Endothelial cell of umbilical vein (primary cell): ENCODE measurements around the gene TMEM164. TPM values are rescaled to one million over a fixed set of nuclear protein-coding genes. Genes with fewer than 3 reads are reported as not detected.

Experiments used
- BruUV-seq: library from RNA; stranded (reverse); fragments of 400-500 nt; replicated peaks from 2 replicates; lab custom pipeline; 2021; lab: Mats Ljungman, UMichigan
- CTCF ChIA-PET: fragments of 300-600, 350-600 bp; sonication (Branson Sonifier 250); formaldehyde crosslinking; loops from one replicate; lab custom pipeline; 2021; ENCODE audit warnings: antibody characterized with exemption, inconsistent platforms; lab: Charles Lee
- POLR2A ChIA-PET: fragments of 300-600, 350-600 bp; sonication (Branson Sonifier 250); formaldehyde crosslinking; loops from one replicate; lab custom pipeline; 2021; ENCODE audit warnings: antibody characterized with exemption, inconsistent platforms; lab: Charles Lee
- DNase-seq: peaks from one replicate; pipeline ENCODE4 v3.0.0-alpha.2; 2011; ENCODE audit warnings: low read depth, low spot score
- FAIRE-seq: peaks from 2 replicates; lab custom pipeline; 2011; peaks lifted over from hg19 to GRCh38; lab: Jason Lieb, UNC
- H2AFZ ChIP-seq: 2 replicates; pipeline ENCODE4 v1.6.0; 2012; ENCODE audit warnings: low read depth, low read length, control low read depth, inconsistent platforms
- H3K27ac ChIP-seq: 2 replicates; pipeline ENCODE4 v1.5.1; 2011; ENCODE audit warnings: low read depth, mild to moderate bottlenecking, control low read depth, low read length, moderate library complexity; ENCODE audit not compliant: insufficient read depth
- H3K27me3 ChIP-seq, 2 experiments: 2 replicates each; pipeline versions ENCODE4 v1.6.0 to v1.6.1; 2011; ENCODE audit warnings: low read length in 2 of 2, mixed read lengths in 1 of 2; ENCODE audit not compliant: control insufficient read depth in 2 of 2, insufficient read depth in 2 of 2
- H3K36me3 ChIP-seq, 2 experiments: 2 replicates in 1 of 2; 3 replicates in 1 of 2; pipeline ENCODE4 v1.5.1; 2011; ENCODE audit warnings: low read length in 2 of 2, mild to moderate bottlenecking in 1 of 2, moderate library complexity in 1 of 2; ENCODE audit not compliant: control insufficient read depth in 2 of 2, insufficient read depth in 2 of 2; ENCODE audit errors: extremely low read depth in 1 of 2
- H3K4me1 ChIP-seq: 3 replicates; pipeline ENCODE4 v1.5.1; 2011; ENCODE audit warnings: mild to moderate bottlenecking, low read length; ENCODE audit not compliant: control insufficient read depth, insufficient read depth; ENCODE audit errors: extremely low read depth
- H3K4me2 ChIP-seq: 2 replicates; pipeline ENCODE4 v1.6.1; 2011; ENCODE audit warnings: low read length, control low read depth, mixed read lengths; ENCODE audit not compliant: insufficient read depth
- H3K4me3 ChIP-seq, 3 experiments: fragments of 200-600 bp in 1 of 3; sonication (generic), shearing (Covaris generic) in 1 of 3; replicated peaks in 1 of 3; 2 replicates each; pipeline ENCODE4 v1.5.1; 2011 to 2016; ENCODE audit warnings: control low read depth in 3 of 3, low read length in 3 of 3, mild to moderate bottlenecking in 2 of 3, inconsistent platforms in 1 of 3, low read depth in 1 of 3, moderate library complexity in 1 of 3; ENCODE audit not compliant: insufficient read depth in 1 of 3
- H3K79me2 ChIP-seq: 2 replicates; pipeline ENCODE4 v1.6.0; 2012; ENCODE audit warnings: low read length, inconsistent platforms; ENCODE audit not compliant: control insufficient read depth, insufficient read depth
- H3K9ac ChIP-seq: replicated peaks from 2 replicates; pipeline ENCODE3; 2011; ENCODE audit warnings: low read length, control low read depth; ENCODE audit not compliant: insufficient read depth; ENCODE audit errors: extremely low read depth
- H3K9me1 ChIP-seq: replicated peaks from 3 replicates; pipeline ENCODE4 v1.6.0; 2011; ENCODE audit warnings: mild to moderate bottlenecking, low read length; ENCODE audit not compliant: control insufficient read depth, insufficient read depth; ENCODE audit errors: extremely low read depth
- H3K9me3 ChIP-seq: replicated peaks from 2 replicates; pipeline ENCODE4 v1.5.1; 2012; ENCODE audit warnings: low read length, inconsistent platforms; ENCODE audit not compliant: control insufficient read depth, insufficient read depth
- H4K20me1 ChIP-seq: replicated peaks from 2 replicates; pipeline ENCODE3; 2011; ENCODE audit warnings: mild to moderate bottlenecking, low read length; ENCODE audit not compliant: control insufficient read depth, insufficient read depth; ENCODE audit errors: extremely low read depth
- CTCF ChIP-seq, 2 donors: IDR thresholded peaks; 1 replicate in 1 of 2; 2 replicates in 1 of 2; pipeline ENCODE4 v1.5.1; 2011; ENCODE audit warnings: low read length in 2 of 2, mild to moderate bottlenecking in 2 of 2, moderate library complexity in 2 of 2, control low read depth in 1 of 2, inconsistent platforms in 1 of 2, low read depth in 1 of 2; ENCODE audit not compliant: insufficient read depth in 1 of 2; ENCODE audit errors: extremely low read depth in 1 of 2
- EZH2 ChIP-seq: IDR thresholded peaks from 2 replicates; pipeline ENCODE4 v1.6.1; 2012; ENCODE audit warnings: borderline replicate concordance, low read depth, mild to moderate bottlenecking, moderate library complexity, low read length, inconsistent platforms; ENCODE audit not compliant: severe bottlenecking
- FOS ChIP-seq: IDR thresholded peaks from 2 replicates; pipeline ENCODE4 v1.6.1; 2011; ENCODE audit warnings: mild to moderate bottlenecking, low read length, moderate library complexity, borderline replicate concordance; ENCODE audit not compliant: insufficient read depth
- GATA2 ChIP-seq: IDR thresholded peaks from 2 replicates; pipeline ENCODE4 v1.7.0; 2011; ENCODE audit warnings: low read depth, mild to moderate bottlenecking, moderate library complexity, mixed read lengths, low read length; ENCODE audit not compliant: insufficient read length, insufficient read depth
- JUN ChIP-seq: IDR thresholded peaks from 2 replicates; pipeline ENCODE4 v1.6.1; 2011; ENCODE audit warnings: borderline replicate concordance, low read depth; ENCODE audit not compliant: insufficient read length, insufficient read depth
- MAX ChIP-seq: IDR thresholded peaks from 2 replicates; pipeline ENCODE4 v1.6.1; 2011; ENCODE audit not compliant: insufficient read depth, insufficient read length
- MYC ChIP-seq: IDR thresholded peaks from one replicate; pipeline ENCODE4 v1.6.1; 2011; ENCODE audit warnings: mild to moderate bottlenecking, low read depth, low read length
- POLR2A ChIP-seq: IDR thresholded peaks from 2 replicates; pipeline ENCODE4 v1.6.1; 2012; ENCODE audit warnings: low read depth, mild to moderate bottlenecking, control low read depth, low read length
- POLR2AphosphoS5 ChIP-seq: IDR thresholded peaks from 2 replicates; pipeline ENCODE4 v1.6.1; 2012; ENCODE audit warnings: low read depth, mild to moderate bottlenecking, control low read depth, low read length, moderate library complexity; ENCODE audit not compliant: insufficient read depth
- dilution Hi-C: fragments of 300-500 bp; cut with MboI; formaldehyde crosslinking; loops from one replicate; pipeline ENCODE4 v1.15.0; 2019; ENCODE audit warnings: low sequenced_read_pairs; ENCODE audit not compliant: extremely low pct_ligation_motif_present
- intact Hi-C: fragments of 100-400 bp; cut with micrococcal nuclease; formaldehyde crosslinking; loops from one replicate; pipeline ENCODE4 v1.10.0; 2022
- polyA plus RNA-seq, 4 experiments: library from polyadenylated mRNA; depleted of rRNA in 3 of 4; stranded (reverse) in 3 of 4; unstranded in 1 of 4; fragments of >200 nt; gene quantifications; 2 replicates each; pipeline versions ENCODE4 v1.2.1 to v1.2.3, GENCODE V29; 2011 to 2012; ENCODE audit warnings: missing spikeins in 1 of 4
- total RNA-seq: library from RNA; stranded (reverse); gene quantifications from 2 replicates; pipeline ENCODE4 v1.2.3, GENCODE V29; 2021

TMEM164 gene
- total and polyA plus RNA-seq, 2 donors (not counting 3 experiments of a cell fraction or from before 2014, with no cell fraction given), result 12.8 to 22.2 TPM

GRCh38 chrX:110215411-110215810 is 212.5 kb downstream of the TMEM164 start:
- TF ChIP-seq FOS, result no peak
- H3K27me3 ChIP-seq, result no peaks in the 10 kb centered on the region
- dilution Hi-C loops, result no loop called here
- CTCF ChIA-PET, result no interaction called here
- no peaks in the 10 kb centered on the region for H3K9me3 ChIP-seq
- intact Hi-C loops, result no loop called here
- H3K79me2 ChIP-seq, result no peaks in the 10 kb centered on the region
- H3K9ac ChIP-seq, result no peak overlapping the region
- no peak for DNase-seq
- no peaks in the 10 kb centered on the region for H3K9me1 ChIP-seq
- no TSS peak for BruUV-seq
- POLR2A ChIA-PET, result no interaction called here
- no peak overlapping the region for H3K27ac ChIP-seq
- no peak overlapping the region for H2AFZ ChIP-seq
- H3K36me3 ChIP-seq, result no peaks in the 10 kb centered on the region
- H3K4me3 ChIP-seq, result no peak overlapping the region
- H3K4me1 ChIP-seq, result peaks cover 17% of the 10 kb centered on the region
- H3K4me2 ChIP-seq, result no peak overlapping the region
- FAIRE-seq, result no peak
- no peaks in the 10 kb centered on the region for H4K20me1 ChIP-seq

GRCh38 chrX:110216027-110216426 is 213.1 kb downstream of the TMEM164 start:
- H4K20me1 ChIP-seq, result no peaks in the 10 kb centered on the region
- H3K4me1 ChIP-seq, result peaks cover 12% of the 10 kb centered on the region
- H3K4me2 ChIP-seq, result no peak overlapping the region
- no TSS peak for BruUV-seq
- no peak overlapping the region for H3K27ac ChIP-seq
- dilution Hi-C loops (no loop called here), intact Hi-C loops (no loop called here)
- H3K79me2 ChIP-seq, result no peaks in the 10 kb centered on the region
- no peaks in the 10 kb centered on the region for H3K36me3 ChIP-seq
- TF ChIP-seq FOS, result no peak
- TF ChIP-seq POLR2AphosphoS5, result no peak
- no peak for TF ChIP-seq EZH2
- no peak for TF ChIP-seq CTCF (IDR thresholded peaks at IDR 0.05; ENCODE audit: extremely low read depth in 1 of 2, insufficient read depth in 1 of 2, low read depth in 1 of 2, low read length in 2 of 2)
- TF ChIP-seq GATA2, result no peak
- no peak for TF ChIP-seq POLR2A
- no peak for TF ChIP-seq MYC
- TF ChIP-seq MAX, result no peak
- no peak for TF ChIP-seq JUN
- no peaks in the 10 kb centered on the region for H3K27me3 ChIP-seq
- H3K9ac ChIP-seq, result no peak overlapping the region
- no peak for DNase-seq
- H2AFZ ChIP-seq, result no peak overlapping the region
- POLR2A ChIA-PET, result no interaction called here
- H3K9me3 ChIP-seq, result no peaks in the 10 kb centered on the region
- no peaks in the 10 kb centered on the region for H3K9me1 ChIP-seq
- no peak for FAIRE-seq
- CTCF ChIA-PET, result no interaction called here
- H3K4me3 ChIP-seq, result no peak overlapping the region
